Measurements from ENCODE around the gene DECR2. TPM values are rescaled to one million over a fixed set of nuclear protein-coding genes. Genes with fewer than 3 reads are reported as not detected.

Gene DECR2
- total and polyA plus RNA-seq, 9 of the 15 experiments (the other 6 are each of a cell fraction or from before 2014, with no cell fraction given) = 1.0 to 31.9 (median 10.3) TPM

DNA sequence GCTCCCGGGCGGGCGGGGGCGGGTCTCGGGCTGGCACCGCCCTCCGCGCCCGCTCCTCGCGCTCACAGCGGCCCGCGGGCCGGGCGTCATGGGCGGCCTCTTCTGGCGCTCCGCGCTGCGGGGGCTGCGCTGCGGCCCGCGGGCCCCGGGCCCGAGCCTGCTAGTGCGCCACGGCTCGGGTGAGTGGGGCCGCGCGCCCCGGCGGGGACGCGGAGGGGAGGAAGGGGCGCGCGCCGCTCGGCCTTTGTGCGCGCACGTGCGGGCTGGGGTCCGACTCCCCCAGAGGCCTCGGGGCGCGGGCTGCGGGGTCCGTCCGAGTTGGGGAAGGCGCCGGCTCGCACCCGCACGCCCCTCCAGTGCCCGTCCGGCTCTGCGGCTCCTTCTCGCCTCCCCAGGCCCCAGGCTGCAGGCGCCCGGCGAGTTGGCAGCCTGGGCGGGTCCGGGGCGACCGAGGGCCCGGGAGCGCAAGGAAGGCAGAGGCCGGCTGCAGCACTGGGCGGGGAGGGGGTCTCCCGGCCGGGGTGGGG, 4.5 kb upstream of the DECR2 start, which contains the start of gene NME4 (continued):
- TF ChIP-seq, protein P1, sequence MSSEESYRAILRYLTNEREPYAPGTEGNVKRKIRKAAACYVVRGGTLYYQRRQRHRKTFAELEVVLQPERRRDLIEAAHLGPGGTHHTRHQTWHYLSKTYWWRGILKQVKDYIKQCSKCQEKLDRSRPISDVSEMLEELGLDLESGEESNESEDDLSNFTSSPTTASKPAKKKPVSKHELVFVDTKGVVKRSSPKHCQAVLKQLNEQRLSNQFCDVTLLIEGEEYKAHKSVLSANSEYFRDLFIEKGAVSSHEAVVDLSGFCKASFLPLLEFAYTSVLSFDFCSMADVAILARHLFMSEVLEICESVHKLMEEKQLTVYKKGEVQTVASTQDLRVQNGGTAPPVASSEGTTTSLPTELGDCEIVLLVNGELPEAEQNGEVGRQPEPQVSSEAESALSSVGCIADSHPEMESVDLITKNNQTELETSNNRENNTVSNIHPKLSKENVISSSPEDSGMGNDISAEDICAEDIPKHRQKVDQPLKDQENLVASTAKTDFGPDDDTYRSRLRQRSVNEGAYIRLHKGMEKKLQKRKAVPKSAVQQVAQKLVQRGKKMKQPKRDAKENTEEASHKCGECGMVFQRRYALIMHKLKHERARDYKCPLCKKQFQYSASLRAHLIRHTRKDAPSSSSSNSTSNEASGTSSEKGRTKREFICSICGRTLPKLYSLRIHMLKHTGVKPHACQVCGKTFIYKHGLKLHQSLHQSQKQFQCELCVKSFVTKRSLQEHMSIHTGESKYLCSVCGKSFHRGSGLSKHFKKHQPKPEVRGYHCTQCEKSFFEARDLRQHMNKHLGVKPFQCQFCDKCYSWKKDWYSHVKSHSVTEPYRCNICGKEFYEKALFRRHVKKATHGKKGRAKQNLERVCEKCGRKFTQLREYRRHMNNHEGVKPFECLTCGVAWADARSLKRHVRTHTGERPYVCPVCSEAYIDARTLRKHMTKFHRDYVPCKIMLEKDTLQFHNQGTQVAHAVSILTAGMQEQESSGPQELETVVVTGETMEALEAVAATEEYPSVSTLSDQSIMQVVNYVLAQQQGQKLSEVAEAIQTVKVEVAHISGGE (CRISPR knock-in tag; IDR thresholded peaks at IDR 0.05) = 0 out of 6 replicates have a peak, but pooled peaks of 1 of the 3 experiments have one; percentile 19
- TF ChIP-seq HOXB6 (CRISPR knock-in tag; IDR thresholded peaks at IDR 0.05; ENCODE audit: borderline replicate concordance) (no peak), FIP1L1 (IDR thresholded peaks at IDR 0.05; ENCODE audit: low read depth, low read length, poor library complexity, severe bottlenecking) (no peak), EP400 (IDR thresholded peaks at IDR 0.05) (no peak), ZNF239 (CRISPR knock-in tag; IDR thresholded peaks at IDR 0.05) (no peak), DIDO1 (tag; IDR thresholded peaks at IDR 0.05; ENCODE audit: low read depth) (no peak), PYGO2 (tag; IDR thresholded peaks at IDR 0.05) (no peak), ZFX (CRISPR knock-in tag; IDR thresholded peaks at IDR 0.05) (peak; percentile 57; the same call in 1 of the 2 replicates), HNRNPL (IDR thresholded peaks at IDR 0.05; ENCODE audit: low read depth, low read length) (peak; percentile 76; the same call in 1 of the 2 replicates)
- TF ChIP-seq, protein P2, sequence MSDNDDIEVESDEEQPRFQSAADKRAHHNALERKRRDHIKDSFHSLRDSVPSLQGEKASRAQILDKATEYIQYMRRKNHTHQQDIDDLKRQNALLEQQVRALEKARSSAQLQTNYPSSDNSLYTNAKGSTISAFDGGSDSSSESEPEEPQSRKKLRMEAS (CRISPR knock-in tag; IDR thresholded peaks at IDR 0.05) = 0 out of 2 replicates have a peak, but pooled peaks have one; percentile 21
- TF ChIP-seq, protein P3, sequence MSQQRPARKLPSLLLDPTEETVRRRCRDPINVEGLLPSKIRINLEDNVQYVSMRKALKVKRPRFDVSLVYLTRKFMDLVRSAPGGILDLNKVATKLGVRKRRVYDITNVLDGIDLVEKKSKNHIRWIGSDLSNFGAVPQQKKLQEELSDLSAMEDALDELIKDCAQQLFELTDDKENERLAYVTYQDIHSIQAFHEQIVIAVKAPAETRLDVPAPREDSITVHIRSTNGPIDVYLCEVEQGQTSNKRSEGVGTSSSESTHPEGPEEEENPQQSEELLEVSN (IDR thresholded peaks at IDR 0.05; ENCODE audit: borderline replicate concordance in 1 of 2, extremely low read depth in 1 of 2, insufficient read depth in 1 of 2, insufficient read length in 1 of 2, low read depth in 1 of 2, low read length in 1 of 2, poor library complexity in 1 of 2, severe bottlenecking in 1 of 2) = peak in 1 of 2 experiments; percentile 60
- TF ChIP-seq, protein P4, sequence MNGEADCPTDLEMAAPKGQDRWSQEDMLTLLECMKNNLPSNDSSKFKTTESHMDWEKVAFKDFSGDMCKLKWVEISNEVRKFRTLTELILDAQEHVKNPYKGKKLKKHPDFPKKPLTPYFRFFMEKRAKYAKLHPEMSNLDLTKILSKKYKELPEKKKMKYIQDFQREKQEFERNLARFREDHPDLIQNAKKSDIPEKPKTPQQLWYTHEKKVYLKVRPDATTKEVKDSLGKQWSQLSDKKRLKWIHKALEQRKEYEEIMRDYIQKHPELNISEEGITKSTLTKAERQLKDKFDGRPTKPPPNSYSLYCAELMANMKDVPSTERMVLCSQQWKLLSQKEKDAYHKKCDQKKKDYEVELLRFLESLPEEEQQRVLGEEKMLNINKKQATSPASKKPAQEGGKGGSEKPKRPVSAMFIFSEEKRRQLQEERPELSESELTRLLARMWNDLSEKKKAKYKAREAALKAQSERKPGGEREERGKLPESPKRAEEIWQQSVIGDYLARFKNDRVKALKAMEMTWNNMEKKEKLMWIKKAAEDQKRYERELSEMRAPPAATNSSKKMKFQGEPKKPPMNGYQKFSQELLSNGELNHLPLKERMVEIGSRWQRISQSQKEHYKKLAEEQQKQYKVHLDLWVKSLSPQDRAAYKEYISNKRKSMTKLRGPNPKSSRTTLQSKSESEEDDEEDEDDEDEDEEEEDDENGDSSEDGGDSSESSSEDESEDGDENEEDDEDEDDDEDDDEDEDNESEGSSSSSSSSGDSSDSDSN (IDR thresholded peaks at IDR 0.05; ENCODE audit: borderline replicate concordance in 1 of 2, low read depth in 2 of 2, low read length in 2 of 2) = peak; percentile 84 to 85; a peak in 2 of 4 replicates
- TF ChIP-seq, protein P5, sequence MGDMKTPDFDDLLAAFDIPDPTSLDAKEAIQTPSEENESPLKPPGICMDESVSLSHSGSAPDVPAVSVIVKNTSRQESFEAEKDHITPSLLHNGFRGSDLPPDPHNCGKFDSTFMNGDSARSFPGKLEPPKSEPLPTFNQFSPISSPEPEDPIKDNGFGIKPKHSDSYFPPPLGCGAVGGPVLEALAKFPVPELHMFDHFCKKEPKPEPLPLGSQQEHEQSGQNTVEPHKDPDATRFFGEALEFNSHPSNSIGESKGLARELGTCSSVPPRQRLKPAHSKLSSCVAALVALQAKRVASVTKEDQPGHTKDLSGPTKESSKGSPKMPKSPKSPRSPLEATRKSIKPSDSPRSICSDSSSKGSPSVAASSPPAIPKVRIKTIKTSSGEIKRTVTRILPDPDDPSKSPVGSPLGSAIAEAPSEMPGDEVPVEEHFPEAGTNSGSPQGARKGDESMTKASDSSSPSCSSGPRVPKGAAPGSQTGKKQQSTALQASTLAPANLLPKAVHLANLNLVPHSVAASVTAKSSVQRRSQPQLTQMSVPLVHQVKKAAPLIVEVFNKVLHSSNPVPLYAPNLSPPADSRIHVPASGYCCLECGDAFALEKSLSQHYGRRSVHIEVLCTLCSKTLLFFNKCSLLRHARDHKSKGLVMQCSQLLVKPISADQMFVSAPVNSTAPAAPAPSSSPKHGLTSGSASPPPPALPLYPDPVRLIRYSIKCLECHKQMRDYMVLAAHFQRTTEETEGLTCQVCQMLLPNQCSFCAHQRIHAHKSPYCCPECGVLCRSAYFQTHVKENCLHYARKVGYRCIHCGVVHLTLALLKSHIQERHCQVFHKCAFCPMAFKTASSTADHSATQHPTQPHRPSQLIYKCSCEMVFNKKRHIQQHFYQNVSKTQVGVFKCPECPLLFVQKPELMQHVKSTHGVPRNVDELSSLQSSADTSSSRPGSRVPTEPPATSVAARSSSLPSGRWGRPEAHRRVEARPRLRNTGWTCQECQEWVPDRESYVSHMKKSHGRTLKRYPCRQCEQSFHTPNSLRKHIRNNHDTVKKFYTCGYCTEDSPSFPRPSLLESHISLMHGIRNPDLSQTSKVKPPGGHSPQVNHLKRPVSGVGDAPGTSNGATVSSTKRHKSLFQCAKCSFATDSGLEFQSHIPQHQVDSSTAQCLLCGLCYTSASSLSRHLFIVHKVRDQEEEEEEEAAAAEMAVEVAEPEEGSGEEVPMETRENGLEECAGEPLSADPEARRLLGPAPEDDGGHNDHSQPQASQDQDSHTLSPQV (IDR thresholded peaks at IDR 0.05) = peak; percentile 7; the same call in 1 of the 2 replicates

Measured in K562 (cell line).